ENCODE results near the gene SPP1.

- TF ChIP-seq CTCF (conservative IDR thresholded peaks at IDR 0.05) (no peak), ZFX (IDR thresholded peaks at IDR 0.05) (no peak)
These were observed 27.3 kb downstream of the SPP1 start for GRCh38 chr4:88002786-88003185.

All from C4-2B (cell line).